Measurements from ENCODE around the gene PPP1R1B. TPM values are rescaled to one million over a fixed set of nuclear protein-coding genes. Genes with fewer than 3 reads are reported as not detected.

Gene PPP1R1B
- total RNA-seq, 2 experiments from 2014 or later = not detected

- intact Hi-C loops (cut with micrococcal nuclease; ENCODE audit: unreplicated experiment) = no loop called here
- peaks cover 20% of the 10 kb centered on the region for H3K79me2 ChIP-seq (ENCODE audit: insufficient read depth, low read depth, low read length)
Observed at GRCh38 chr17:39641883-39642282, 15.1 kb downstream of the PPP1R1B start.

GRCh38 chr17:39642291-39643074 lies 15.7 kb downstream of the PPP1R1B start:
- CTCF ChIA-PET (ENCODE audit: unreplicated experiment) = no interaction called here
- intact Hi-C loops (cut with micrococcal nuclease; ENCODE audit: unreplicated experiment) = no loop called here

More at GRCh38 chr17:39641883-39642282, 15.1 kb downstream of the PPP1R1B start:
- Histone ChIP-seq H3K4me1 (ENCODE audit: insufficient read depth, low read length, poor library complexity, severe bottlenecking) (peaks cover 16% of the 10 kb centered on the region), H3K36me3 (ENCODE audit: insufficient read depth, low read length) (peaks cover 5% of the 10 kb centered on the region; the same call in 1 of the 2 replicates), H3K4me2 (ENCODE audit: low read length) (no peak overlapping the region), H4K20me1 (ENCODE audit: insufficient read depth, low read length) (peaks cover 8% of the 10 kb centered on the region; the same call in 1 of the 2 replicates), H3K9me2 (ENCODE audit: insufficient read depth, low read length) (no peaks in the 10 kb centered on the region), H3K9me3 (ENCODE audit: low read length) (no peaks in the 10 kb centered on the region), H3K27ac (ENCODE audit: low read depth, low read length, poor library complexity, severe bottlenecking) (no peak overlapping the region), H3K4me3 (ENCODE audit: low read depth, low read length, poor library complexity, severe bottlenecking) (no peak overlapping the region), H2AFZ (ENCODE audit: low read length) (no peak overlapping the region)
- ChIA-PET CTCF (ENCODE audit: unreplicated experiment) (no interaction called here), POLR2A (no interaction called here)
- no peak for TF ChIP-seq CTCF (conservative IDR thresholded peaks at IDR 0.05; ENCODE audit: low read length)
- no TSS peak for BruUV-seq (replicated peaks)
- no peak for DNase-seq (ENCODE audit: low spot score)

More at GRCh38 chr17:39642291-39643074, 15.7 kb downstream of the PPP1R1B start:
- Histone ChIP-seq H3K4me1 (ENCODE audit: insufficient read depth, low read length, poor library complexity, severe bottlenecking) (peaks cover 16% of the 10 kb centered on the region), H3K79me2 (ENCODE audit: insufficient read depth, low read depth, low read length) (peaks cover 19% of the 10 kb centered on the region), H3K27ac (ENCODE audit: low read depth, low read length, poor library complexity, severe bottlenecking) (no peak overlapping the region), H3K4me3 (ENCODE audit: low read depth, low read length, poor library complexity, severe bottlenecking) (no peak overlapping the region), H3K36me3 (ENCODE audit: insufficient read depth, low read length) (peaks cover 5% of the 10 kb centered on the region; the same call in 1 of the 2 replicates), H3K9me2 (ENCODE audit: insufficient read depth, low read length) (no peaks in the 10 kb centered on the region), H3K9me3 (ENCODE audit: low read length) (no peaks in the 10 kb centered on the region), H2AFZ (ENCODE audit: low read length) (no peak overlapping the region), H4K20me1 (ENCODE audit: insufficient read depth, low read length) (peaks cover 8% of the 10 kb centered on the region; the same call in 1 of the 2 replicates), H3K4me2 (ENCODE audit: low read length) (no peak overlapping the region)
- DNase-seq (ENCODE audit: low spot score) = no peak
- no peak for TF ChIP-seq EZH2phosphoT487 (IDR thresholded peaks at IDR 0.05; ENCODE audit: borderline replicate concordance, low read depth, low read length)
- TF ChIP-seq CTCF (conservative IDR thresholded peaks at IDR 0.05; ENCODE audit: low read length) = no peak
- no TSS peak for BruUV-seq (replicated peaks)
- POLR2A ChIA-PET = no interaction called here

Data from OCI-LY7 (cell line).